Thoracic aorta (tissue), 2 donors: Measurements from ENCODE around the gene ATF2. TPM values are rescaled to one million over a fixed set of nuclear protein-coding genes. Genes with fewer than 3 reads are reported as not detected.
"Not testable (repeated sequence)": the region's sequence is repeated elsewhere in the genome, so short reads cannot be mapped to it uniquely, and the experiment has no call there.

Experiments
- ATAC-seq: fragments of 150-250 bp; one replicate; pipeline ENCODE4 v1.8.0; 2017; ENCODE audit warnings: low read depth; ENCODE audit not compliant: insufficient number of reproducible peaks, low FRiP score
- DNase-seq: peaks from one replicate; pipeline ENCODE4 v3.0.0-alpha.2; 2020; ENCODE audit warnings: low spot score
- H3K27ac ChIP-seq, 2 donors: fragments of 200-600 bp; sonication (generic); 1 replicate in 1 of 2; 2 replicates in 1 of 2; pipeline ENCODE4 v1.5.1; 2016; ENCODE audit warnings: mild to moderate bottlenecking in 2 of 2, moderate library complexity in 2 of 2
- H3K27me3 ChIP-seq: fragments of 200-600 bp; sonication (generic); replicated peaks from 2 replicates; pipeline ENCODE4 v1.6.0; 2016; ENCODE audit warnings: mild to moderate bottlenecking; ENCODE audit not compliant: insufficient read depth
- H3K36me3 ChIP-seq: fragments of 200-600 bp; sonication (generic); one replicate; pipeline ENCODE4 v1.5.1; 2016
- H3K4me1 ChIP-seq, 2 donors: fragments of 200-600 bp; sonication (generic); 1 replicate in 1 of 2; 2 replicates in 1 of 2; pipeline versions ENCODE4 v1.5.1 to v1.6.0; 2016; ENCODE audit warnings: low read depth in 2 of 2, mild to moderate bottlenecking in 1 of 2; ENCODE audit not compliant: control insufficient read depth in 1 of 2
- H3K4me3 ChIP-seq: fragments of 200-600 bp; sonication (generic); 2 replicates; pipeline ENCODE4 v1.5.1; 2016; ENCODE audit warnings: mild to moderate bottlenecking
- H3K9me3 ChIP-seq: fragments of 200-600 bp; sonication (generic); 2 replicates; pipeline ENCODE4 v1.5.1; 2016
- CTCF ChIP-seq: fragments of 200-600 bp; sonication (generic); IDR thresholded peaks from one replicate; pipeline ENCODE4 v1.5.1; 2019; ENCODE audit warnings: antibody characterized with exemption
- total RNA-seq, 2 donors: library from RNA; depleted of rRNA; stranded (reverse); fragments of >200 nt; gene quantifications; one replicate each; pipeline versions ENCODE4 v1.1.0 to v1.2.3, GENCODE V29; 2016

Gene ATF2
- total RNA-seq, 2 donors from 2014 or later = 58.9 to 62.6 TPM

GRCh38 chr2:175131252-175131651 is 36.8 kb downstream of the ATF2 start:
- no peak for TF ChIP-seq CTCF

GRCh38 chr2:175126661-175127060 is 41.3 kb downstream of the ATF2 start:
- Histone ChIP-seq H3K4me3 (no peak overlapping the region), H3K27me3 (no peaks in the 10 kb centered on the region), H3K27ac (no peak overlapping the region), H3K9me3 (no peaks in the 10 kb centered on the region), H3K36me3 (peaks cover 4% of the 10 kb centered on the region), H3K4me1 (peaks cover 0 to 15% of the 10 kb centered on the region in 2 donors)
- TF ChIP-seq CTCF = no peak
- no peak for DNase-seq
- no peak for ATAC-seq

More at GRCh38 chr2:175131252-175131651, 36.8 kb downstream of the ATF2 start:
- DNase-seq = no peak
- Histone ChIP-seq H3K4me1 (peaks cover 2 to 4% of the 10 kb centered on the region in 2 donors), H3K9me3 (no peaks in the 10 kb centered on the region), H3K27ac (no peak overlapping the region), H3K4me3 (no peak overlapping the region), H3K27me3 (no peaks in the 10 kb centered on the region), H3K36me3 (peaks cover 4% of the 10 kb centered on the region)
- ATAC-seq = no peak

GRCh38 chr2:175123254-175123653 is 44.7 kb downstream of the ATF2 start:
- ATAC-seq (no peak), DNase-seq (no peak)
- TF ChIP-seq CTCF = no peak
- Histone ChIP-seq H3K27ac (no peak overlapping the region), H3K27me3 (no peaks in the 10 kb centered on the region), H3K36me3 (peaks cover 4% of the 10 kb centered on the region), H3K4me3 (no peak overlapping the region), H3K4me1 (peaks cover 0 to 15% of the 10 kb centered on the region in 2 donors), H3K9me3 (no peaks in the 10 kb centered on the region)

GRCh38 chr2:175111200-175111657 is 56.8 kb downstream of the ATF2 start:
- H3K9me3 ChIP-seq = no peaks in the 10 kb centered on the region
- H3K4me3 ChIP-seq = no peak overlapping the region
- H3K27ac ChIP-seq = no peak overlapping the region
- peak; percentile 72 for TF ChIP-seq CTCF
- DNase-seq (no peak), ATAC-seq (no peak)
- peaks cover 9% of the 10 kb centered on the region for H3K36me3 ChIP-seq
- H3K27me3 ChIP-seq = no peaks in the 10 kb centered on the region
- H3K4me1 ChIP-seq = no peaks in the 10 kb centered on the region

GRCh38 chr2:175108091-175108490 is 59.9 kb downstream of the ATF2 start:
- H3K4me1 ChIP-seq, H3K27ac ChIP-seq, ATAC-seq, H3K9me3 ChIP-seq, H3K36me3 ChIP-seq, DNase-seq, H3K27me3 ChIP-seq, H3K4me3 ChIP-seq: not testable (repeated sequence)

GRCh38 chr2:175107146-175107545 is 60.9 kb downstream of the ATF2 start:
- H3K27me3 ChIP-seq = no peaks in the 10 kb centered on the region
- no peak for DNase-seq
- no peak for ATAC-seq
- no peaks in the 10 kb centered on the region for H3K4me1 ChIP-seq
- TF ChIP-seq CTCF = no peak
- H3K9me3 ChIP-seq = no peaks in the 10 kb centered on the region
- H3K36me3 ChIP-seq = peaks cover 9% of the 10 kb centered on the region
- no peak overlapping the region for H3K4me3 ChIP-seq
- no peak overlapping the region for H3K27ac ChIP-seq
